Measurements from ENCODE around the gene XYLT1. TPM values are rescaled to one million over a fixed set of nuclear protein-coding genes. Genes with fewer than 3 reads are reported as not detected.

Gene XYLT1
- polyA plus RNA-seq, 1 donor: 9.9 TPM

- H3K27me3 ChIP-seq (ENCODE audit: control insufficient read depth, insufficient read depth, low read length): no peaks in the 10 kb centered on the region
- peaks cover 12% of the 10 kb centered on the region for H3K4me1 ChIP-seq (ENCODE audit: control insufficient read depth, insufficient read depth, low read length)
- DNase-seq: no peak
- H3K9me3 ChIP-seq (ENCODE audit: control insufficient read depth, low read depth, low read length): no peaks in the 10 kb centered on the region
- 17% methylated on average over 1 of the region's 5 CpGs for WGBS (ENCODE audit: insufficient coverage, low lambda C conversion rate)
- no peak overlapping the region for H3K4me3 ChIP-seq (ENCODE audit: low read length)
- H3K27ac ChIP-seq (ENCODE audit: low read length): peak overlapping the region; percentile 29
- H3K36me3 ChIP-seq (ENCODE audit: control insufficient read depth, insufficient read depth, low read length): no peaks in the 10 kb centered on the region
Observed at GRCh38 chr16:17329391-17329790, 141.4 kb downstream of the XYLT1 start.

GRCh38 chr16:17328932-17329331 is 141.8 kb downstream of the XYLT1 start:
- Histone ChIP-seq H3K27me3 (ENCODE audit: control insufficient read depth, insufficient read depth, low read length) (no peaks in the 10 kb centered on the region), H3K4me1 (ENCODE audit: control insufficient read depth, insufficient read depth, low read length) (peaks cover 12% of the 10 kb centered on the region), H3K9me3 (ENCODE audit: control insufficient read depth, low read depth, low read length) (no peaks in the 10 kb centered on the region), H3K4me3 (ENCODE audit: low read length) (no peak overlapping the region), H3K27ac (ENCODE audit: low read length) (peak overlapping the region; percentile 29), H3K36me3 (ENCODE audit: control insufficient read depth, insufficient read depth, low read length) (no peaks in the 10 kb centered on the region)
- DNase-seq: peak; percentile 16 to 41
- no CpG with 5 or more reads among the region's 9 CpGs for WGBS (ENCODE audit: insufficient coverage, low lambda C conversion rate)

- Histone ChIP-seq H3K4me3 (ENCODE audit: low read length) (no peak overlapping the region), H3K4me1 (ENCODE audit: control insufficient read depth, insufficient read depth, low read length) (peaks cover 12% of the 10 kb centered on the region), H3K36me3 (ENCODE audit: control insufficient read depth, insufficient read depth, low read length) (no peaks in the 10 kb centered on the region), H3K27me3 (ENCODE audit: control insufficient read depth, insufficient read depth, low read length) (no peaks in the 10 kb centered on the region), H3K27ac (ENCODE audit: low read length) (no peak overlapping the region), H3K9me3 (ENCODE audit: control insufficient read depth, low read depth, low read length) (no peaks in the 10 kb centered on the region)
- WGBS (ENCODE audit: insufficient coverage, low lambda C conversion rate): no CpG with 5 or more reads among the region's 10 CpGs
- DNase-seq: no peak
Observed at GRCh38 chr16:17327664-17328335, 143.0 kb downstream of the XYLT1 start.

- no peak for DNase-seq
- Histone ChIP-seq H3K9me3 (ENCODE audit: control insufficient read depth, low read depth, low read length) (no peaks in the 10 kb centered on the region), H3K36me3 (ENCODE audit: control insufficient read depth, insufficient read depth, low read length) (no peaks in the 10 kb centered on the region), H3K4me1 (ENCODE audit: control insufficient read depth, insufficient read depth, low read length) (peaks cover 12% of the 10 kb centered on the region), H3K27ac (ENCODE audit: low read length) (no peak overlapping the region), H3K4me3 (ENCODE audit: low read length) (no peak overlapping the region), H3K27me3 (ENCODE audit: control insufficient read depth, insufficient read depth, low read length) (no peaks in the 10 kb centered on the region)
- 89% methylated on average over 3 of the region's 8 CpGs for WGBS (ENCODE audit: insufficient coverage, low lambda C conversion rate)
Observed at GRCh38 chr16:17325476-17326143, 145.2 kb downstream of the XYLT1 start.

- Histone ChIP-seq H3K36me3 (ENCODE audit: control insufficient read depth, insufficient read depth, low read length) (no peaks in the 10 kb centered on the region), H3K9me3 (ENCODE audit: control insufficient read depth, low read depth, low read length) (no peaks in the 10 kb centered on the region), H3K4me1 (ENCODE audit: control insufficient read depth, insufficient read depth, low read length) (peaks cover 9% of the 10 kb centered on the region), H3K4me3 (ENCODE audit: low read length) (no peak overlapping the region), H3K27ac (ENCODE audit: low read length) (no peak overlapping the region), H3K27me3 (ENCODE audit: control insufficient read depth, insufficient read depth, low read length) (no peaks in the 10 kb centered on the region)
- DNase-seq: no peak
- WGBS (ENCODE audit: insufficient coverage, low lambda C conversion rate): 100% methylated on average over 2 of the region's 10 CpGs
Observed at GRCh38 chr16:17324451-17324850, 146.3 kb downstream of the XYLT1 start.

- no peaks in the 10 kb centered on the region for H3K4me1 ChIP-seq (ENCODE audit: control insufficient read depth, insufficient read depth, low read length)
- H3K27me3 ChIP-seq (ENCODE audit: control insufficient read depth, insufficient read depth, low read length): no peaks in the 10 kb centered on the region
- H3K27ac ChIP-seq (ENCODE audit: low read length): no peak overlapping the region
- H3K36me3 ChIP-seq (ENCODE audit: control insufficient read depth, insufficient read depth, low read length): no peaks in the 10 kb centered on the region
- no peak for DNase-seq
- H3K9me3 ChIP-seq (ENCODE audit: control insufficient read depth, low read depth, low read length): no peaks in the 10 kb centered on the region
- 100% methylated on average over 2 of the region's 10 CpGs for WGBS (ENCODE audit: insufficient coverage, low lambda C conversion rate)
- no peak overlapping the region for H3K4me3 ChIP-seq (ENCODE audit: low read length)
Observed at GRCh38 chr16:17323171-17323570, 147.6 kb downstream of the XYLT1 start.

- Histone ChIP-seq H3K4me3 (ENCODE audit: low read length) (no peak overlapping the region), H3K36me3 (ENCODE audit: control insufficient read depth, insufficient read depth, low read length) (no peaks in the 10 kb centered on the region), H3K27me3 (ENCODE audit: control insufficient read depth, insufficient read depth, low read length) (no peaks in the 10 kb centered on the region), H3K4me1 (ENCODE audit: control insufficient read depth, insufficient read depth, low read length) (no peaks in the 10 kb centered on the region), H3K9me3 (ENCODE audit: control insufficient read depth, low read depth, low read length) (no peaks in the 10 kb centered on the region), H3K27ac (ENCODE audit: low read length) (no peak overlapping the region)
- no peak for DNase-seq
- WGBS (ENCODE audit: insufficient coverage, low lambda C conversion rate): no CpG with 5 or more reads among the region's 6 CpGs
Observed at GRCh38 chr16:17321824-17322223, 148.9 kb downstream of the XYLT1 start.

- Histone ChIP-seq H3K9me3 (ENCODE audit: control insufficient read depth, low read depth, low read length) (no peaks in the 10 kb centered on the region), H3K36me3 (ENCODE audit: control insufficient read depth, insufficient read depth, low read length) (no peaks in the 10 kb centered on the region), H3K27me3 (ENCODE audit: control insufficient read depth, insufficient read depth, low read length) (no peaks in the 10 kb centered on the region), H3K4me3 (ENCODE audit: low read length) (no peak overlapping the region), H3K4me1 (ENCODE audit: control insufficient read depth, insufficient read depth, low read length) (no peaks in the 10 kb centered on the region), H3K27ac (ENCODE audit: low read length) (no peak overlapping the region)
- DNase-seq: no peak
- WGBS (ENCODE audit: insufficient coverage, low lambda C conversion rate): no CpG with 5 or more reads among the region's 3 CpGs
Observed at GRCh38 chr16:17320009-17320408, 150.8 kb downstream of the XYLT1 start.

GRCh38 chr16:17318238-17318637 is 152.5 kb downstream of the XYLT1 start:
- Histone ChIP-seq H3K9me3 (ENCODE audit: control insufficient read depth, low read depth, low read length) (no peaks in the 10 kb centered on the region), H3K36me3 (ENCODE audit: control insufficient read depth, insufficient read depth, low read length) (no peaks in the 10 kb centered on the region), H3K4me3 (ENCODE audit: low read length) (no peak overlapping the region), H3K4me1 (ENCODE audit: control insufficient read depth, insufficient read depth, low read length) (no peaks in the 10 kb centered on the region), H3K27me3 (ENCODE audit: control insufficient read depth, insufficient read depth, low read length) (no peaks in the 10 kb centered on the region), H3K27ac (ENCODE audit: low read length) (no peak overlapping the region)
- DNase-seq: peak in 1 of 2 donors; percentile 22
- no CpG with 5 or more reads among the region's 5 CpGs for WGBS (ENCODE audit: insufficient coverage, low lambda C conversion rate)

- no peak overlapping the region for H3K4me3 ChIP-seq (ENCODE audit: low read length)
- DNase-seq: no peak
- WGBS (ENCODE audit: insufficient coverage, low lambda C conversion rate): no CpG with 5 or more reads among the region's 4 CpGs
Observed at GRCh38 chr16:17316005-17316404, 154.8 kb downstream of the XYLT1 start.

More at GRCh38 chr16:17316005-17316404, 154.8 kb downstream of the XYLT1 start:
- Histone ChIP-seq H3K27me3 (ENCODE audit: control insufficient read depth, insufficient read depth, low read length) (no peaks in the 10 kb centered on the region), H3K36me3 (ENCODE audit: control insufficient read depth, insufficient read depth, low read length) (no peaks in the 10 kb centered on the region), H3K9me3 (ENCODE audit: control insufficient read depth, low read depth, low read length) (no peaks in the 10 kb centered on the region), H3K27ac (ENCODE audit: low read length) (no peak overlapping the region), H3K4me1 (ENCODE audit: control insufficient read depth, insufficient read depth, low read length) (peaks cover 2% of the 10 kb centered on the region)
